HCT116 (cell line): ENCODE data around the gene ATP5PD.

Source experiments
- CBX3 ChIP-seq: IDR thresholded peaks from 2 replicates; pipeline ENCODE4 v1.6.1; 2012; ENCODE audit warnings: low read depth
- CTCF ChIP-seq, 3 experiments: fragments of 200-600 bp in 1 of 3; sonication (generic) in 1 of 3; IDR thresholded peaks in 2 of 3; conservative IDR thresholded peaks in 1 of 3; 2 replicates each; pipeline ENCODE4 v1.5.1; 2012 to 2017; ENCODE audit warnings: low read depth in 2 of 3, low read length in 2 of 3, antibody characterized with exemption in 1 of 3, borderline replicate concordance in 1 of 3, control low read depth in 1 of 3, mild to moderate bottlenecking in 1 of 3, mixed read lengths in 1 of 3, mixed run types in 1 of 3, moderate library complexity in 1 of 3; ENCODE audit not compliant: insufficient read depth in 1 of 3
- EZH2 ChIP-seq: fragments of 200-600 bp; sonication (generic); IDR thresholded peaks from 2 replicates; pipeline ENCODE4 v1.6.1; 2017; ENCODE audit warnings: antibody characterized with exemption, mixed run types
- EZH2phosphoT487 ChIP-seq: fragments of 200-600 bp; IDR thresholded peaks from 2 replicates; pipeline ENCODE4 v1.6.1; 2018; ENCODE audit warnings: antibody characterized with exemption, borderline replicate concordance
- JUND ChIP-seq: IDR thresholded peaks from 2 replicates; pipeline ENCODE4 v1.6.1; 2012
- POLR2A ChIP-seq: IDR thresholded peaks from 2 replicates; pipeline ENCODE4 v1.7.0; 2011; ENCODE audit warnings: borderline replicate concordance; ENCODE audit not compliant: insufficient read depth, insufficient read length; ENCODE audit errors: extremely low read depth
- POLR2AphosphoS5 ChIP-seq: IDR thresholded peaks from 2 replicates; pipeline ENCODE4 v1.6.1; 2011; ENCODE audit warnings: mild to moderate bottlenecking, low read depth, low read length, moderate library complexity
- RAD21 ChIP-seq: IDR thresholded peaks from 2 replicates; pipeline ENCODE4 v1.6.1; 2012; ENCODE audit warnings: low read depth, mild to moderate bottlenecking
- TCF7L2 ChIP-seq: IDR thresholded peaks from 2 replicates; pipeline ENCODE4 v1.7.0; 2011; ENCODE audit warnings: borderline replicate concordance, inconsistent platforms; ENCODE audit not compliant: insufficient read depth, insufficient read length; ENCODE audit errors: extremely low read depth
- YY1 ChIP-seq: IDR thresholded peaks from 2 replicates; pipeline ENCODE4 v1.6.1; 2011; ENCODE audit warnings: low read length, low read depth, moderate library complexity, mild to moderate bottlenecking; ENCODE audit not compliant: insufficient replicate concordance; ENCODE audit errors: extremely low read depth
- ZBTB33 ChIP-seq: IDR thresholded peaks from 2 replicates; pipeline ENCODE4 v1.6.1; 2011; ENCODE audit warnings: mild to moderate bottlenecking, low read length, moderate library complexity; ENCODE audit not compliant: insufficient replicate concordance; ENCODE audit errors: extremely low read depth
- TF ChIP-seq, protein P1 (sequence below): IDR thresholded peaks from 2 replicates; pipeline ENCODE4 v1.6.1; 2012; ENCODE audit warnings: low read depth
- TF ChIP-seq, protein P2 (sequence below): IDR thresholded peaks from 2 replicates; pipeline ENCODE4 v1.6.1; 2012

- no peak for TF ChIP-seq POLR2A
- no peak for TF ChIP-seq POLR2AphosphoS5
- TF ChIP-seq CTCF (IDR thresholded peaks at IDR 0.05 in 2 of 3, conservative IDR thresholded peaks at IDR 0.05 in 1 of 3; ENCODE audit: borderline replicate concordance in 1 of 3, insufficient read depth in 1 of 3, low read depth in 2 of 3, low read length in 2 of 3) = peak; percentile 55 to 87 (median 57)
- peak; percentile 90 for TF ChIP-seq RAD21
- TF ChIP-seq TCF7L2 = no peak
- TF ChIP-seq EZH2 = no peak
- no peak for TF ChIP-seq EZH2phosphoT487
- TF ChIP-seq ZBTB33 = no peak
- no peak for TF ChIP-seq JUND
- TF ChIP-seq CBX3 = no peak
- TF ChIP-seq YY1 = no peak
- TF ChIP-seq, protein P1, sequence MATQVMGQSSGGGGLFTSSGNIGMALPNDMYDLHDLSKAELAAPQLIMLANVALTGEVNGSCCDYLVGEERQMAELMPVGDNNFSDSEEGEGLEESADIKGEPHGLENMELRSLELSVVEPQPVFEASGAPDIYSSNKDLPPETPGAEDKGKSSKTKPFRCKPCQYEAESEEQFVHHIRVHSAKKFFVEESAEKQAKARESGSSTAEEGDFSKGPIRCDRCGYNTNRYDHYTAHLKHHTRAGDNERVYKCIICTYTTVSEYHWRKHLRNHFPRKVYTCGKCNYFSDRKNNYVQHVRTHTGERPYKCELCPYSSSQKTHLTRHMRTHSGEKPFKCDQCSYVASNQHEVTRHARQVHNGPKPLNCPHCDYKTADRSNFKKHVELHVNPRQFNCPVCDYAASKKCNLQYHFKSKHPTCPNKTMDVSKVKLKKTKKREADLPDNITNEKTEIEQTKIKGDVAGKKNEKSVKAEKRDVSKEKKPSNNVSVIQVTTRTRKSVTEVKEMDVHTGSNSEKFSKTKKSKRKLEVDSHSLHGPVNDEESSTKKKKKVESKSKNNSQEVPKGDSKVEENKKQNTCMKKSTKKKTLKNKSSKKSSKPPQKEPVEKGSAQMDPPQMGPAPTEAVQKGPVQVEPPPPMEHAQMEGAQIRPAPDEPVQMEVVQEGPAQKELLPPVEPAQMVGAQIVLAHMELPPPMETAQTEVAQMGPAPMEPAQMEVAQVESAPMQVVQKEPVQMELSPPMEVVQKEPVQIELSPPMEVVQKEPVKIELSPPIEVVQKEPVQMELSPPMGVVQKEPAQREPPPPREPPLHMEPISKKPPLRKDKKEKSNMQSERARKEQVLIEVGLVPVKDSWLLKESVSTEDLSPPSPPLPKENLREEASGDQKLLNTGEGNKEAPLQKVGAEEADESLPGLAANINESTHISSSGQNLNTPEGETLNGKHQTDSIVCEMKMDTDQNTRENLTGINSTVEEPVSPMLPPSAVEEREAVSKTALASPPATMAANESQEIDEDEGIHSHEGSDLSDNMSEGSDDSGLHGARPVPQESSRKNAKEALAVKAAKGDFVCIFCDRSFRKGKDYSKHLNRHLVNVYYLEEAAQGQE = no peak
- TF ChIP-seq, protein P2, sequence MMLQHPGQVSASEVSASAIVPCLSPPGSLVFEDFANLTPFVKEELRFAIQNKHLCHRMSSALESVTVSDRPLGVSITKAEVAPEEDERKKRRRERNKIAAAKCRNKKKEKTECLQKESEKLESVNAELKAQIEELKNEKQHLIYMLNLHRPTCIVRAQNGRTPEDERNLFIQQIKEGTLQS = no peak
Observed at GRCh38 chr17:75069783-75070182, 23.0 kb upstream of the ATP5PD start.
